ENCODE data around the gene GRID2. TPM values are rescaled to one million over a fixed set of nuclear protein-coding genes. Genes with fewer than 3 reads are reported as not detected.

GRID2 gene
- total RNA-seq, 1 donor from 2014 or later = not detected

GRCh38 chr4:93263166-93263565 lies 959.4 kb downstream of the GRID2 start:
- Histone ChIP-seq H3K27ac (no peak overlapping the region), H3K36me3 (no peaks in the 10 kb centered on the region), H3K4me3 (no peak overlapping the region), H3K9me3 (no peaks in the 10 kb centered on the region), H3K4me1 (no peaks in the 10 kb centered on the region), H3K27me3 (no peaks in the 10 kb centered on the region)
- no peak for DNase-seq (ENCODE audit: extremely low spot score in 2 of 2)
- intact Hi-C loops (cut with DNase I) = no loop called here
- TF ChIP-seq POLR2A (IDR thresholded peaks at IDR 0.05) (no peak), POLR2AphosphoS5 (IDR thresholded peaks at IDR 0.05; ENCODE audit: insufficient read depth in 1 of 2, low read depth in 1 of 2) (no peak), CTCF (IDR thresholded peaks at IDR 0.05) (no peak)

DNA sequence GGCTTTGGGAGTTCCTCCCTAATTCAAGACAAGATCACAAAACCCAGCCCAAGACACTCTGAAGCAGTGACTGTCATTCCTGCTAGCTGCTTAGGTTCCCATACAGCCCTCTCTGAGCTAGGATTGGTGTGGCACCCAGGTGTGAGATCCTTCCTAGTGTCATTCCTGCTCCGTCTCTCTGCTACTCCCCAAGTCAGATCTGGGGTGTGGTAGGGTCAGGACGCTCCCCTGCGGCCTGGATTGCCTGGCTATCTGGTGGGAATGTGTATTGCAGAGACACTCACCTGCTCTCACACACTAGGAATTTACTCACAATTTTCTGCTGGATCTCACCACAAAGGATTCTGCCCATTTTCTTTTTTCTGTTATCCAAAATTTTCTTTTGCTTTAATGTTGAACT lies 964.0 kb downstream of the GRID2 start:
- TF ChIP-seq CTCF (IDR thresholded peaks at IDR 0.05) = no peak
- TF ChIP-seq POLR2AphosphoS5 (IDR thresholded peaks at IDR 0.05; ENCODE audit: insufficient read depth in 1 of 2, low read depth in 1 of 2) = no peak
- TF ChIP-seq POLR2A (IDR thresholded peaks at IDR 0.05) = no peak
- no peak overlapping the region for H3K4me3 ChIP-seq
- H3K36me3 ChIP-seq = no peaks in the 10 kb centered on the region
- no peaks in the 10 kb centered on the region for H3K9me3 ChIP-seq
- DNase-seq (ENCODE audit: extremely low spot score in 2 of 2) = no peak
- no peaks in the 10 kb centered on the region for H3K4me1 ChIP-seq
- intact Hi-C loops (cut with DNase I) = no loop called here
- no peak overlapping the region for H3K27ac ChIP-seq
- no peaks in the 10 kb centered on the region for H3K27me3 ChIP-seq

DNA sequence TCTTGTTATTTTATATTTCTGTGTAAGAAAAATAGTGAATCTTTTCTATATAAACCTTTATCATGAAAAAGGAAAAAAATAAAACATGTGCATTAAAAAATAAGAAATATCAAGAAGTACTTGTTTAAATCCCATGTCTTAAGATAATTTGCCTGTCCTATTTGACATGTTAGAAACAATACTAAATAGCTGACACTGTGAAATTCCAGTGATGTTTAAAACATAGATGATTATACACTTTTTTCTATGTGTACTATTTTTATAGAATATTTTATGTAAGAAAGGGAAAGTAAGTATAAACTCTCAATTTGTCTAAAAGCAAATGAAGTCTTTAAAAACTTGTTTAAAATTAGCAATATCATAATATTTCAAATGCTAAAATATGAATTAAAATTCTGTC lies 981.6 kb downstream of the GRID2 start:
- Histone ChIP-seq H3K27ac (no peak overlapping the region), H3K4me3 (no peak overlapping the region), H3K4me1 (no peaks in the 10 kb centered on the region), H3K36me3 (no peaks in the 10 kb centered on the region), H3K27me3 (no peaks in the 10 kb centered on the region), H3K9me3 (no peaks in the 10 kb centered on the region)
- TF ChIP-seq POLR2AphosphoS5 (IDR thresholded peaks at IDR 0.05; ENCODE audit: insufficient read depth in 1 of 2, low read depth in 1 of 2) (no peak), POLR2A (IDR thresholded peaks at IDR 0.05) (no peak), CTCF (IDR thresholded peaks at IDR 0.05) (no peak)
- DNase-seq (ENCODE audit: extremely low spot score in 2 of 2) = no peak
- intact Hi-C loops (cut with DNase I) = no loop called here

- Histone ChIP-seq H3K27me3 (no peaks in the 10 kb centered on the region), H3K27ac (no peak overlapping the region), H3K36me3 (no peaks in the 10 kb centered on the region), H3K9me3 (no peaks in the 10 kb centered on the region), H3K4me3 (no peak overlapping the region), H3K4me1 (no peaks in the 10 kb centered on the region)
- TF ChIP-seq CTCF (IDR thresholded peaks at IDR 0.05) (no peak), POLR2AphosphoS5 (IDR thresholded peaks at IDR 0.05; ENCODE audit: insufficient read depth in 1 of 2, low read depth in 1 of 2) (no peak), POLR2A (IDR thresholded peaks at IDR 0.05) (no peak)
- intact Hi-C loops (cut with DNase I) = no loop called here
- DNase-seq (ENCODE audit: extremely low spot score in 2 of 2) = no peak
Measured at GRCh38 chr4:93289241-93289640, 985.5 kb downstream of the GRID2 start.

DNA sequence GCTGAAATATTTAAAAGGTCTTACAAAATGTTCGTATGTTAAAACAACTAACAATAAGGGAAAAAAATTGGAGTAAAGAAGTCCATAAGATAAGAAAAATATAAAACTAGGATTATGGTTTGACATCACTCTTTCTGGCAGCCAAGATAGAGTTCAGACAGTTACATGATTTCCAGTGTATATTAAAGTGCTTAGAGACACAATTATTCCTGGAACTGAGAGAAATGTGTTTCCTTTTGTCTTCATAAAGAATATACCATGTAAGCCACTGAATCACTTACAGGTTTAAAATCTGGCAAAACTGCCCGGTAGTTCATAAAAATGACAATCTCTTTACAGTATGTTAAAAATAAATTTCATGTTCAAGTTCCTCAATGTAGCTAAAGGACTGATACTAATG lies 986.1 kb downstream of the GRID2 start:
- Histone ChIP-seq H3K4me1 (no peaks in the 10 kb centered on the region), H3K4me3 (no peak overlapping the region), H3K27ac (no peak overlapping the region), H3K36me3 (no peaks in the 10 kb centered on the region), H3K27me3 (no peaks in the 10 kb centered on the region), H3K9me3 (no peaks in the 10 kb centered on the region)
- TF ChIP-seq POLR2AphosphoS5 (IDR thresholded peaks at IDR 0.05; ENCODE audit: insufficient read depth in 1 of 2, low read depth in 1 of 2) (no peak), CTCF (IDR thresholded peaks at IDR 0.05) (no peak), POLR2A (IDR thresholded peaks at IDR 0.05) (no peak)
- DNase-seq (ENCODE audit: extremely low spot score in 2 of 2) = no peak
- intact Hi-C loops (cut with DNase I) = no loop called here
